Eye (tissue), 1 donor: ENCODE data around the gene PRMT9.
A peak's percentile ranks its signal among the peaks of the same experiment; 100 is the strongest.

Experiments used
- DNase-seq: peaks from one replicate; pipeline ENCODE4 v3.0.0-alpha.2; 2015

The PRMT9 gene

GRCh38 chr4:147617841-147618691, 65.9 kb downstream of the PRMT9 start:
- DNase-seq, result no peak

- DNase-seq, result peak; percentile 99
These were observed 66.7 kb downstream of the PRMT9 start, which contains the start of gene TMEM184C for GRCh38 chr4:147617173-147617840. TSS of gene TMEM184C (plus strand) at chr4:147617397. CDS start at chr4:147617957, 560 bp downstream.

DNA sequence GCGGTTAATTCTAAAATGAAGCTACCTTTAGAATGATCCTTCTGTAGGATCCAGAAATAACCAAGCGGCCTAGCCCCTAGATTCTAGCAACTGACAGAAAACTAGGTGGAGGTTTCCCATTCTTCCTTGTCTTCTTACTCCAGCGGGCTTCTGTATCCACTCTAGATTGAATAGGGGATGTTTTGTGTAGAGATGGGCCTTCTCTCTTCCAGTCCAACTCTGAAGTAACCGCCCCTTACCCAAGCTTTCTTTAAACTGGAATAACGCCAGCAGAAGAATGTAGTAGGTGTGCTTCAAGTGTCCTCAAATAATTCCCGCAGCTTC, 67.2 kb downstream of the PRMT9 start:
- DNase-seq, result no peak

DNA sequence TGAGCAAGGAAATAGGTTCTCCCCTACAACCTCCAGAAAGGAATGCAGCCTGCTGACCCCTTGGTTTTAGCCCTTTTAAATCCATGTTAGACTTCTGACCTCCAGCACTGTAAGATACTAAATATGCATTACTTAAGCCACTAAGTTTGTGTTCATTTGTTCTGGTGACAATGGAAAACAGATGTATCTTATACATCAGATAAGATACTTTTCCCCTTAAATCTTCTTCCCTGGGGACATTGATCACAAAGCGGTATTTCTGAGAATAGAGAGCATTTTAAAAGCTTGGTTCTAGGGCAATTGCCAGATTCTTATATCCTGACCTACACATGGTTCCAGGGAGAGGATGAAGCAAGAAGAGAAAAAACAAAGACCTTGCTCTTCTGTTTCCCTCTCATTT, 73.3 kb downstream of the PRMT9 start:
- DNase-seq, result no peak

DNA sequence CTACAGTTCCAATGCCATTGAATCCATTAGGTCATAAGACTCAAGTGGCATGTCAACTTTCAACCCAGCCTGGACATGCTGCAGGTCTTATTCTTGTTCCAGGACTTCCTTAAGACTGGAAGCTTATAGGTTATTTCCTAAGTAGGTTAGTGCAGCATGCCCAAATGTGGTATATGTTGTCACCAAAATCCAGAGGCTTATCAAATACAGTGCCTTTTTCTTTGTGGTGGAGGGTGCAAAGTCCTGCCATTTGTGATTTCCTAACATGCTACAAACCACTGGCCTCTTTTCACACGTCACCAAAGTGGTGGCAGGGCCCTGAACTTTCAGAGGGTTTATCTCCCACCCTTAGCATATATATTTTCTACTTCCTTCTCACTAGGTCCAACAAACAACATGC, 76.5 kb downstream of the PRMT9 start:
- DNase-seq, result no peak

DNA sequence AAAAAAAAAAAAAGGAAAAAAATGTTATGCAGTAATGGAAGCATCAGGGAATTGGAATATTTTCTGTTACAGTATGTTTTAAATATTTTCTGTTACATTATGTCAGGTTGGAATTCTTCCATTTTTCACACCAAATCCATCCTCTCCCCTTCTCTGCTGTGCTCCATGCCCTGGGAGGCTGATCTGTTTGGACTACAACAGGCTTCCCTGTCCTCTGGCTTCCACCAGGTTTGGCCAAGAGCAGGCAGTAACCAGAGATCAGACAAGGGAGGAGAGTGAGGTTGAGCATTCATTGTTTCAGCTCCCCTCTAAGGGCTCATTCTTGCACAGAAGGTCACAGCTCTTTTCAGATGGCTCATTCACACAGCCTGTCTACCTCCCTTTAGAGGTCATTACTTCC, 78.5 kb downstream of the PRMT9 start:
- DNase-seq, result peak; percentile 27

- DNase-seq, result no peak
These were observed 84.2 kb downstream of the PRMT9 start for GRCh38 chr4:147599769-147600168.

GRCh38 chr4:147599206-147599605, 84.8 kb downstream of the PRMT9 start:
- no peak for DNase-seq

- DNase-seq, result no peak
These were observed 86.4 kb downstream of the PRMT9 start for GRCh38 chr4:147597561-147597960.

DNA sequence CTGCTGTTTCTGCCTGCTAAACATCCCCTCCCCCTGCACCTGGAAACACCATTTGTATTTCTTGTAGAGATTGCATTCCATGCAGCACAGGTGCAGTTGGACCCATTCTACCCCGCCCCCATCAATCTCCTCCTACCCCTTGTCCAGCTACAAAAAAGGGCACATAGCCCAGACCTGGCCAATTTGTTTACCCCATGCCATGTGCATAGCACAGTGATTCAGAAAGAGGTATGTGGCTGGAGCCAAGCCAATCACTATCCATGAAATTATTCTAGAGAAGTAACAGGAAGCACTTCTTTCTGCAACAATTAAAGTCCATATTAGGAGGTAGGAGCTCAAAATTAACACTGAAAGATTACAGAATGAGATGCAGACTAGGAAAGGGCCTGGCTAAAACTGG, 87.0 kb downstream of the PRMT9 start:
- DNase-seq, result no peak

DNA sequence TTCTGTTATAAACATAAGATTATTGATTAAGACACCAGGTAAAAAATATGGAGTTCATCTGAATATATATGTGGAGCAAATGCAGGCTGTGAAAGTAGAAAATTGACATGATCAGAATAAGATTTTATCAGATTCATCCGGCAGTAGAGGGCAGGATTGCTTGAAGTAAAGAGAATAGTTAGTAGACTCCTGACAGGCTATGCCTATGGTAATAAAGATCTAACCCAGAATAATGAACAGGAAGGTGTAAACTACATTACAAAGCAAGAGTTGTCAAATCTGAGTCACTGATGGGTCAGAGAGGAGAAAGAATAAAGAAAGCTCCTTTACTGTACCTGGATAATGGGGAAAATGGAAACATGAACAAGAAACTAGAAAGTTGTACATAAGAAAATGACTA, 87.6 kb downstream of the PRMT9 start:
- DNase-seq, result peak; percentile 12

- DNase-seq, result no peak
These were observed 89.4 kb downstream of the PRMT9 start for GRCh38 chr4:147594578-147594977.

DNA sequence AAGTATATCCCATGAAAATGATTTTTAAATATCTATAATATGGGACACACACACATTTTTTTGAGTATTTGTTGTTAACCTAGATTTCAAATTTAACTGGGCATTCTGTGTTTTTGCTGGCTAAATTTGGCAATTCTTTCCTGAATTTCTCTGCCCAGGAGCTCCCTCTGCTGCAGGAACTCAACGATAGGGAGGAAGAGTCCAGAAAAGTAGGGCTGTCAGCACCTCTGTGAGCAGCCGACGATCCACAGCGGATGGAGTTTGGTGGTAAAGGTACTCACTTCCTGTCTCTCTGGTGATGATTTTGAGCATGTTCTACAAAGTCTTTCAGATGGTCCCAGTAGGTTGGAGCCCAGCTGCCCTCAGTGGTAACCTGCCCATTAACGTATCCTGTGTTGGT, 89.9 kb downstream of the PRMT9 start:
- DNase-seq, result no peak

GRCh38 chr4:147591106-147591505, 92.9 kb downstream of the PRMT9 start:
- no peak for DNase-seq

DNA sequence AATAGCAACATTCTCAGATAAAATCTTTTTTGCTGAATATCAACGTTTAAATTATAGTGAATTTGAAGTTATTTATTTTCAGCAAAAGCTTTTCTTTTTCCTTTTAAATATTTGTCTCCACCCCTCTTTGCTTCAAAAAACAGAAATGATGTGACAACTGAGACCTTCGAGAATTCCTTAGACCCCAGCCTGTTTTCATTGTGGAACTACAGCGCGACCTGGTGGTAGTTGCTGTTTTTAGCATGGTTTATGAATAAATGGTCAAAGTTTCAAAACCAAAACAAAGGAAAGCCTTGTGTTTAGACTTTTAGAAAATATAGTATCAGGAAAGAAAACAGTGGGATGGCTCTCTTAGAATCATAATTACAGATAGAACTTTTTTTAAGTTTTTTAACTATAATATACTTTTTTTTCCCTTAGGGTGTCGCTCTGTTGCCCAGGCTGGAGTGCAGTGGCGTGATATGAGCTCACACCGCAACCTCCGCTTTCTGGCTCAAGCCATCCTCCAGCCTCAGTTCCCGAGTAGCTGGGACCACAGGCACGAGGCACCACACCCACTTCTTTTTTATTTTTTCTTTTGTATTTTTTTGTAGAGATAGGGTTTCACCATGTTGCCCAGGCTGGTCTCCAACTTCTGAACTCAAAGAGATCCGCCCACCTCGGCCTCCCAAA, 93.6 kb downstream of the PRMT9 start:
- DNase-seq, result peak; percentile 93

GRCh38 chr4:147589586-147589985, 94.4 kb downstream of the PRMT9 start:
- DNase-seq, result no peak
